Endothelial cell of umbilical vein (primary cell): ENCODE data around the gene APOC3. TPM values are rescaled to one million over a fixed set of nuclear protein-coding genes. Genes with fewer than 3 reads are reported as not detected.

Source experiments
- BruUV-seq: library from RNA; stranded (reverse); fragments of 400-500 nt; replicated peaks from 2 replicates; lab custom pipeline; 2021; lab: Mats Ljungman, UMichigan
- CTCF ChIA-PET: fragments of 300-600, 350-600 bp; sonication (Branson Sonifier 250); formaldehyde crosslinking; loops from one replicate; lab custom pipeline; 2021; ENCODE audit warnings: antibody characterized with exemption, inconsistent platforms; lab: Charles Lee
- POLR2A ChIA-PET: fragments of 300-600, 350-600 bp; sonication (Branson Sonifier 250); formaldehyde crosslinking; loops from one replicate; lab custom pipeline; 2021; ENCODE audit warnings: antibody characterized with exemption, inconsistent platforms; lab: Charles Lee
- DNase-seq: peaks from one replicate; pipeline ENCODE4 v3.0.0-alpha.2; 2011; ENCODE audit warnings: low read depth, low spot score
- FAIRE-seq: peaks from 2 replicates; lab custom pipeline; 2011; peaks lifted over from hg19 to GRCh38; lab: Jason Lieb, UNC
- H2AFZ ChIP-seq: 2 replicates; pipeline ENCODE4 v1.6.0; 2012; ENCODE audit warnings: low read depth, low read length, control low read depth, inconsistent platforms
- H3K27ac ChIP-seq: 2 replicates; pipeline ENCODE4 v1.5.1; 2011; ENCODE audit warnings: low read depth, mild to moderate bottlenecking, control low read depth, low read length, moderate library complexity; ENCODE audit not compliant: insufficient read depth
- H3K27me3 ChIP-seq, 2 experiments: 2 replicates each; pipeline versions ENCODE4 v1.6.0 to v1.6.1; 2011; ENCODE audit warnings: low read length in 2 of 2, mixed read lengths in 1 of 2; ENCODE audit not compliant: control insufficient read depth in 2 of 2, insufficient read depth in 2 of 2
- H3K36me3 ChIP-seq, 2 experiments: 2 replicates in 1 of 2; 3 replicates in 1 of 2; pipeline ENCODE4 v1.5.1; 2011; ENCODE audit warnings: low read length in 2 of 2, mild to moderate bottlenecking in 1 of 2, moderate library complexity in 1 of 2; ENCODE audit not compliant: control insufficient read depth in 2 of 2, insufficient read depth in 2 of 2; ENCODE audit errors: extremely low read depth in 1 of 2
- H3K4me1 ChIP-seq: 3 replicates; pipeline ENCODE4 v1.5.1; 2011; ENCODE audit warnings: mild to moderate bottlenecking, low read length; ENCODE audit not compliant: control insufficient read depth, insufficient read depth; ENCODE audit errors: extremely low read depth
- H3K4me2 ChIP-seq: 2 replicates; pipeline ENCODE4 v1.6.1; 2011; ENCODE audit warnings: low read length, control low read depth, mixed read lengths; ENCODE audit not compliant: insufficient read depth
- H3K4me3 ChIP-seq, 3 experiments: fragments of 200-600 bp in 1 of 3; sonication (generic), shearing (Covaris generic) in 1 of 3; replicated peaks in 1 of 3; 2 replicates each; pipeline ENCODE4 v1.5.1; 2011 to 2016; ENCODE audit warnings: control low read depth in 3 of 3, low read length in 3 of 3, mild to moderate bottlenecking in 2 of 3, inconsistent platforms in 1 of 3, low read depth in 1 of 3, moderate library complexity in 1 of 3; ENCODE audit not compliant: insufficient read depth in 1 of 3
- H3K79me2 ChIP-seq: 2 replicates; pipeline ENCODE4 v1.6.0; 2012; ENCODE audit warnings: low read length, inconsistent platforms; ENCODE audit not compliant: control insufficient read depth, insufficient read depth
- H3K9ac ChIP-seq: replicated peaks from 2 replicates; pipeline ENCODE3; 2011; ENCODE audit warnings: low read length, control low read depth; ENCODE audit not compliant: insufficient read depth; ENCODE audit errors: extremely low read depth
- H3K9me1 ChIP-seq: replicated peaks from 3 replicates; pipeline ENCODE4 v1.6.0; 2011; ENCODE audit warnings: mild to moderate bottlenecking, low read length; ENCODE audit not compliant: control insufficient read depth, insufficient read depth; ENCODE audit errors: extremely low read depth
- H3K9me3 ChIP-seq: replicated peaks from 2 replicates; pipeline ENCODE4 v1.5.1; 2012; ENCODE audit warnings: low read length, inconsistent platforms; ENCODE audit not compliant: control insufficient read depth, insufficient read depth
- H4K20me1 ChIP-seq: replicated peaks from 2 replicates; pipeline ENCODE3; 2011; ENCODE audit warnings: mild to moderate bottlenecking, low read length; ENCODE audit not compliant: control insufficient read depth, insufficient read depth; ENCODE audit errors: extremely low read depth
- EZH2 ChIP-seq: IDR thresholded peaks from 2 replicates; pipeline ENCODE4 v1.6.1; 2012; ENCODE audit warnings: borderline replicate concordance, low read depth, mild to moderate bottlenecking, moderate library complexity, low read length, inconsistent platforms; ENCODE audit not compliant: severe bottlenecking
- FOS ChIP-seq: IDR thresholded peaks from 2 replicates; pipeline ENCODE4 v1.6.1; 2011; ENCODE audit warnings: mild to moderate bottlenecking, low read length, moderate library complexity, borderline replicate concordance; ENCODE audit not compliant: insufficient read depth
- GATA2 ChIP-seq: IDR thresholded peaks from 2 replicates; pipeline ENCODE4 v1.7.0; 2011; ENCODE audit warnings: low read depth, mild to moderate bottlenecking, moderate library complexity, mixed read lengths, low read length; ENCODE audit not compliant: insufficient read length, insufficient read depth
- JUN ChIP-seq: IDR thresholded peaks from 2 replicates; pipeline ENCODE4 v1.6.1; 2011; ENCODE audit warnings: borderline replicate concordance, low read depth; ENCODE audit not compliant: insufficient read length, insufficient read depth
- MYC ChIP-seq: IDR thresholded peaks from one replicate; pipeline ENCODE4 v1.6.1; 2011; ENCODE audit warnings: mild to moderate bottlenecking, low read depth, low read length
- POLR2A ChIP-seq: IDR thresholded peaks from 2 replicates; pipeline ENCODE4 v1.6.1; 2012; ENCODE audit warnings: low read depth, mild to moderate bottlenecking, control low read depth, low read length
- POLR2AphosphoS5 ChIP-seq: IDR thresholded peaks from 2 replicates; pipeline ENCODE4 v1.6.1; 2012; ENCODE audit warnings: low read depth, mild to moderate bottlenecking, control low read depth, low read length, moderate library complexity; ENCODE audit not compliant: insufficient read depth
- dilution Hi-C: fragments of 300-500 bp; cut with MboI; formaldehyde crosslinking; loops from one replicate; pipeline ENCODE4 v1.15.0; 2019; ENCODE audit warnings: low sequenced_read_pairs; ENCODE audit not compliant: extremely low pct_ligation_motif_present
- intact Hi-C: fragments of 100-400 bp; cut with micrococcal nuclease; formaldehyde crosslinking; loops from one replicate; pipeline ENCODE4 v1.10.0; 2022
- polyA plus RNA-seq, 4 experiments: library from polyadenylated mRNA; depleted of rRNA in 3 of 4; stranded (reverse) in 3 of 4; unstranded in 1 of 4; fragments of >200 nt; gene quantifications; 2 replicates each; pipeline versions ENCODE4 v1.2.1 to v1.2.3, GENCODE V29; 2011 to 2012; ENCODE audit warnings: missing spikeins in 1 of 4
- total RNA-seq: library from RNA; stranded (reverse); gene quantifications from 2 replicates; pipeline ENCODE4 v1.2.3, GENCODE V29; 2021
- TF ChIP-seq, protein P1 (sequence below): IDR thresholded peaks from 2 replicates; pipeline ENCODE4 v1.6.1; 2011; ENCODE audit not compliant: insufficient read depth, insufficient read length
- TF ChIP-seq, protein P2 (sequence below), 2 donors: IDR thresholded peaks; 1 replicate in 1 of 2; 2 replicates in 1 of 2; pipeline ENCODE4 v1.5.1; 2011; ENCODE audit warnings: low read length in 2 of 2, mild to moderate bottlenecking in 2 of 2, moderate library complexity in 2 of 2, control low read depth in 1 of 2, inconsistent platforms in 1 of 2, low read depth in 1 of 2; ENCODE audit not compliant: insufficient read depth in 1 of 2; ENCODE audit errors: extremely low read depth in 1 of 2

Gene APOC3
- total and polyA plus RNA-seq, 2 donors (not counting 3 experiments of a cell fraction or from before 2014, with no cell fraction given), result not detected

DNA sequence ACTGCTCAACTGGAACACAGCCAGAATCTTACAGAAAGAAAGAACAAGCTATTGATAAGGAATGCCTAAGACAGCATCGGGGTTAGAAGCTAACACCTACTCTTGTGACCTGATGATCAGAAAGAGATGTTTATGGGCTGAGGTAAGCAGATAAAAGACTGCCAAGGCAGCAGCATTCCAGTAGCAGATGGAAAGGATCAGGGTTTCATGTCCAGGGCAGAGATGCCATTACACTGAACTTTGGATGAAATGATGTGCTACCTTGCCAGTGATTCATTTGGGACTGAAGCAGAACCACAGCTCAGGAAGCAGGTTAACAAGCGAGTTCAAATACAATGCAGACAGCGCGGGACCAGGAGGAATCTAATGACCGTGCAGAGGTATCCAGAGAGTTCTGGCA, 34.8 kb downstream of the APOC3 start:
- Histone ChIP-seq H3K4me3 (no peak overlapping the region), H3K79me2 (no peaks in the 10 kb centered on the region), H3K9ac (no peak overlapping the region), H3K9me3 (no peaks in the 10 kb centered on the region), H3K27me3 (no peaks in the 10 kb centered on the region), H3K4me2 (no peak overlapping the region), H3K36me3 (peaks cover 2 to 10% of the 10 kb centered on the region in 2 experiments), H3K9me1 (no peaks in the 10 kb centered on the region), H2AFZ (no peak overlapping the region), H4K20me1 (no peaks in the 10 kb centered on the region), H3K27ac (no peak overlapping the region), H3K4me1 (peaks cover 10% of the 10 kb centered on the region)
- POLR2A ChIA-PET, result no interaction called here
- CTCF ChIA-PET, result interaction anchor here (1.5 kb wide), 1 partner anchor 12 kb away, joined by 5 read pairs; no protein-coding TSS in a partner anchor
- no peak for DNase-seq
- dilution Hi-C loops, result no loop called here
- no peak for FAIRE-seq
- intact Hi-C loops, result no loop called here
- no peak for TF ChIP-seq JUN
- TF ChIP-seq, protein P1, sequence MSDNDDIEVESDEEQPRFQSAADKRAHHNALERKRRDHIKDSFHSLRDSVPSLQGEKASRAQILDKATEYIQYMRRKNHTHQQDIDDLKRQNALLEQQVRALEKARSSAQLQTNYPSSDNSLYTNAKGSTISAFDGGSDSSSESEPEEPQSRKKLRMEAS, result no peak
- TF ChIP-seq, protein P2, sequence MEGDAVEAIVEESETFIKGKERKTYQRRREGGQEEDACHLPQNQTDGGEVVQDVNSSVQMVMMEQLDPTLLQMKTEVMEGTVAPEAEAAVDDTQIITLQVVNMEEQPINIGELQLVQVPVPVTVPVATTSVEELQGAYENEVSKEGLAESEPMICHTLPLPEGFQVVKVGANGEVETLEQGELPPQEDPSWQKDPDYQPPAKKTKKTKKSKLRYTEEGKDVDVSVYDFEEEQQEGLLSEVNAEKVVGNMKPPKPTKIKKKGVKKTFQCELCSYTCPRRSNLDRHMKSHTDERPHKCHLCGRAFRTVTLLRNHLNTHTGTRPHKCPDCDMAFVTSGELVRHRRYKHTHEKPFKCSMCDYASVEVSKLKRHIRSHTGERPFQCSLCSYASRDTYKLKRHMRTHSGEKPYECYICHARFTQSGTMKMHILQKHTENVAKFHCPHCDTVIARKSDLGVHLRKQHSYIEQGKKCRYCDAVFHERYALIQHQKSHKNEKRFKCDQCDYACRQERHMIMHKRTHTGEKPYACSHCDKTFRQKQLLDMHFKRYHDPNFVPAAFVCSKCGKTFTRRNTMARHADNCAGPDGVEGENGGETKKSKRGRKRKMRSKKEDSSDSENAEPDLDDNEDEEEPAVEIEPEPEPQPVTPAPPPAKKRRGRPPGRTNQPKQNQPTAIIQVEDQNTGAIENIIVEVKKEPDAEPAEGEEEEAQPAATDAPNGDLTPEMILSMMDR (IDR thresholded peaks at IDR 0.05; ENCODE audit: extremely low read depth in 1 of 2, insufficient read depth in 1 of 2, low read depth in 1 of 2, low read length in 2 of 2), result no peak
- TF ChIP-seq GATA2, result no peak
- no peak for TF ChIP-seq POLR2A
- TF ChIP-seq FOS, result no peak
- BruUV-seq, result no TSS peak

DNA sequence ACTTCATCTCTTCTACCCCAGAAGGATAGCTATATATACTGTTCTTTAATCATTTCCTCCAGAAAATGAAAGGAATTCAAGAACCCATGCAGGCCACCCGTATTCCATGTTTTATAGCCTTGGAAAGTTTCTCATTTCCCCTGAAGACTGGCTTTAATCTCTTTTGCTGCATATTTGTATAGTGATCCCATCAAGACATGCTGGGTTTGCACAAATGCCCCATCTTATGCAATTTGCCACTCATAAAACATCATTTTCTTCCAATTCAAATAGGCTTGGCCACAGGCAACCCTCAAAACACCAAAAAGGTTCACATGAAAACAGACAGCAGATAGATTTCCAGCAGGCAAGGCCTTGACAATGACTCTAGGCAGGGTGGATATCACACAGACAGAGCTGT, 36.0 kb downstream of the APOC3 start:
- BruUV-seq, result no TSS peak

More for the DNA sequence above, 36.0 kb downstream of the APOC3 start:
- Histone ChIP-seq H3K4me2 (no peak overlapping the region), H3K27me3 (no peaks in the 10 kb centered on the region), H3K27ac (no peak overlapping the region), H2AFZ (no peak overlapping the region), H3K79me2 (no peaks in the 10 kb centered on the region), H3K9ac (no peak overlapping the region), H3K36me3 (peaks cover 6 to 9% of the 10 kb centered on the region in 2 experiments), H3K4me3 (no peak overlapping the region), H3K4me1 (peaks cover 10% of the 10 kb centered on the region), H4K20me1 (no peaks in the 10 kb centered on the region), H3K9me3 (no peaks in the 10 kb centered on the region), H3K9me1 (no peaks in the 10 kb centered on the region)
- DNase-seq, result no peak
- ChIA-PET CTCF (interaction anchor here (1.3 to 1.5 kb wide), 2 partner anchors 11 to 14 kb away, joined by 3 to 5 read pairs; no protein-coding TSS in a partner anchor), POLR2A (no interaction called here)
- no peak for FAIRE-seq
- TF ChIP-seq, protein P1, result no peak
- TF ChIP-seq POLR2AphosphoS5 (no peak), FOS (no peak), POLR2A (no peak), EZH2 (no peak), MYC (no peak), JUN (no peak), GATA2 (no peak)
- TF ChIP-seq, protein P2 (IDR thresholded peaks at IDR 0.05; ENCODE audit: extremely low read depth in 1 of 2, insufficient read depth in 1 of 2, low read depth in 1 of 2, low read length in 2 of 2), result no peak
- intact Hi-C loops (loop anchor here (5.0 kb wide), 1 partner anchor 73 kb away; the partner anchor contains the start of gene APOA5), dilution Hi-C loops (no loop called here)
